T-cell (primary cell): ENCODE results near the gene DENND5B. TPM values are rescaled to one million over a fixed set of nuclear protein-coding genes. Genes with fewer than 3 reads are reported as not detected.
"Not testable (repeated sequence)": the region's sequence is repeated elsewhere in the genome, so short reads cannot be mapped to it uniquely, and the experiment has no call there.

Experiments used
- ATAC-seq, 4 experiments: fragments of 200-7000 bp in 3 of 4; fragments of 150-1000 bp in 1 of 4; cut with Tn5 transposase; replicated peaks in 1 of 4; 1 replicate in 3 of 4; 2 replicates in 1 of 4; pipeline ENCODE4 v1.10.0; 2021; ENCODE audit warnings: moderate library complexity in 3 of 4, mild to moderate bottlenecking in 2 of 4, moderate number of reproducible peaks in 1 of 4
- CTCF ChIA-PET, 2 donors: fragments of 300-600 bp; sonication (Branson Sonifier 250); formaldehyde crosslinking; loops; one replicate each; lab custom pipeline; 2022; ENCODE audit warnings: antibody characterized with exemption in 2 of 2; lab: Charles Lee
- POLR2A ChIA-PET, 2 donors: fragments of 300-600 bp; sonication (Branson Sonifier 250); formaldehyde crosslinking; loops; one replicate each; lab custom pipeline; 2022; ENCODE audit warnings: antibody characterized with exemption in 2 of 2; lab: Charles Lee
- DNase-seq, 35 experiments: peaks; one replicate each; pipeline versions ENCODE4 v3.0.0 to v3.0.0-alpha.2; 2013 to 2023
- H3K27ac ChIP-seq: one replicate; pipeline ENCODE4 v1.5.1; 2013; ENCODE audit warnings: low read length
- H3K27me3 ChIP-seq, 2 experiments: replicated peaks in 1 of 2; 1 replicate in 1 of 2; 2 replicates in 1 of 2; pipeline versions ENCODE4 v1.6.1 to v1.7.0; 2013; ENCODE audit warnings: low read length in 1 of 2, mixed read lengths in 1 of 2; ENCODE audit not compliant: control insufficient read depth in 2 of 2, insufficient read depth in 2 of 2; ENCODE audit errors: extremely low read depth in 1 of 2
- H3K36me3 ChIP-seq, 2 donors: 1 replicate in 1 of 2; 2 replicates in 1 of 2; pipeline versions ENCODE4 v1.6.1 to v1.7.0; 2013; ENCODE audit warnings: low read length in 1 of 2; ENCODE audit not compliant: control insufficient read depth in 2 of 2, insufficient read depth in 1 of 2; ENCODE audit errors: extremely low read depth in 1 of 2
- H3K4me1 ChIP-seq, 2 experiments: 1 replicate in 1 of 2; 2 replicates in 1 of 2; pipeline versions ENCODE4 v1.6.1 to v1.7.0; 2013; ENCODE audit warnings: low read length in 2 of 2, mixed read lengths in 1 of 2; ENCODE audit not compliant: insufficient read depth in 2 of 2, control insufficient read depth in 1 of 2; ENCODE audit errors: extremely low read depth in 1 of 2
- H3K4me3 ChIP-seq, 2 donors: 1 replicate in 1 of 2; 2 replicates in 1 of 2; pipeline versions ENCODE4 v1.5.1 to v1.7.0; 2013; ENCODE audit warnings: mild to moderate bottlenecking in 2 of 2, low read length in 1 of 2, moderate library complexity in 1 of 2; ENCODE audit not compliant: control insufficient read depth in 1 of 2; ENCODE audit errors: extremely low read depth in 1 of 2
- H3K9me3 ChIP-seq: 2 replicates; pipeline ENCODE4 v1.7.0; 2013
- H3K27ac Mint-ChIP-seq, 2 donors: one replicate each; pipeline ENCODE4 v1.8.0; 2020 to 2021; ENCODE audit warnings: mild to moderate bottlenecking in 2 of 2, mixed read lengths in 2 of 2
- H3K27me3 Mint-ChIP-seq, 2 donors: one replicate each; pipeline ENCODE4 v1.8.0; 2021 to 2022; ENCODE audit warnings: mixed read lengths in 2 of 2
- H3K36me3 Mint-ChIP-seq: one replicate; pipeline ENCODE4 v1.8.0; 2021; ENCODE audit warnings: mixed read lengths
- H3K4me1 Mint-ChIP-seq, 3 donors: one replicate each; pipeline ENCODE4 v1.8.0; 2020 to 2022; ENCODE audit warnings: mixed read lengths in 3 of 3, mild to moderate bottlenecking in 1 of 3
- H3K4me3 Mint-ChIP-seq, 3 donors: one replicate each; pipeline ENCODE4 v1.8.0; 2020 to 2022; ENCODE audit warnings: mild to moderate bottlenecking in 3 of 3, mixed read lengths in 3 of 3, moderate library complexity in 3 of 3
- H3K9me3 Mint-ChIP-seq, 3 donors: one replicate each; pipeline ENCODE4 v1.8.0; 2020 to 2022; ENCODE audit warnings: mixed read lengths in 3 of 3
- WGBS: methylation state at CpG from one replicate; pipeline ENCODE4 v1.1.5; 2013; ENCODE audit warnings: missing lambda C conversion rate; ENCODE audit not compliant: insufficient coverage; 5-methylcytosine and 5-hydroxymethylcytosine counted together
- total RNA-seq, 35 experiments: library from RNA in 6 of 35; stranded (reverse) in 6 of 35; fragments of 120-200 nt in 1 of 35; gene quantifications; one replicate each; pipeline versions ENCODE4 v1.2.1 to v1.2.4 and lab custom pipeline; 2013 to 2026

Gene DENND5B
- total RNA-seq, 5 donors from 2014 or later (not counting 1 experiment from before 2014, with no cell fraction given) = 0.38 to 2.6 (median 1.2) TPM

DNA sequence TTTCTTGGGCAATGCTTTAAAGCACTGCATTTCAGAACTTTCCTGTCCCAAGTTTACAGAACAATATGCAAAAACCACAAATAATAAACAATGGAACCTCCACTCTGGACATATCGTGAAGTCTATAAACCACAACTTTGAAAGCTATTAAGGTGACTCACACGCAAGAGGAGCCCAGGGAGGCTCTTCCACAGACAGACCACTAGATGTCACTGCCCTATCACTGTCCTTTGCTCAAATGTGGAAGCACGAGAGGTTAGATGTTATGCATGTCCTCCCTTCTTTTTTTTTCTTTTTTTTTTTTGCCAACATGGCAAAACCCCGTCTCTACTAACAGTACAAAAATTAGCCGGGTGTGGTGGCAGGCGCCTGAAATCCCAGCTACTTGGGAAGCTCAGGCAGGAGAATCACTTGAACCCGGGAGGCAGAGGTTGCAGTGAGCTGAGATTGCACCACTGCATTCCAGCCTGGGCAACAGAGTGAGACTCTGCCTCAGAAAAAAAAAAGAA is 187.8 kb downstream of the DENND5B start:
- not testable (repeated sequence) for H3K27me3 ChIP-seq, H3K36me3 ChIP-seq, H3K4me1 Mint-ChIP-seq, H3K9me3 Mint-ChIP-seq, H3K9me3 ChIP-seq, H3K4me3 Mint-ChIP-seq, H3K4me1 ChIP-seq, H3K4me3 ChIP-seq, H3K27ac ChIP-seq, H3K27ac Mint-ChIP-seq, H3K36me3 Mint-ChIP-seq
- peaks cover 0 to 13% of the 10 kb centered on the region in 2 donors for H3K27me3 Mint-ChIP-seq
- POLR2A ChIA-PET = interaction anchor here in 1 of 2 donors (0.7 kb wide), 2 partner anchors 8 to 1273 kb away, joined by 3 to 5 read pairs; no protein-coding TSS in a partner anchor
- WGBS = 8% methylated on average over 4 of the region's 7 CpGs
- ATAC-seq (peak; percentile 82 to 92 (median 86)), DNase-seq (peak in 34 of 35 experiments; percentile 5 to 75 (median 27))
- CTCF ChIA-PET = interaction anchor here (0.6 to 2.8 kb wide), 27 partner anchors 16 to 1357 kb away, joined by 3 to 11 read pairs (median 4); no protein-coding TSS in a partner anchor

DNA sequence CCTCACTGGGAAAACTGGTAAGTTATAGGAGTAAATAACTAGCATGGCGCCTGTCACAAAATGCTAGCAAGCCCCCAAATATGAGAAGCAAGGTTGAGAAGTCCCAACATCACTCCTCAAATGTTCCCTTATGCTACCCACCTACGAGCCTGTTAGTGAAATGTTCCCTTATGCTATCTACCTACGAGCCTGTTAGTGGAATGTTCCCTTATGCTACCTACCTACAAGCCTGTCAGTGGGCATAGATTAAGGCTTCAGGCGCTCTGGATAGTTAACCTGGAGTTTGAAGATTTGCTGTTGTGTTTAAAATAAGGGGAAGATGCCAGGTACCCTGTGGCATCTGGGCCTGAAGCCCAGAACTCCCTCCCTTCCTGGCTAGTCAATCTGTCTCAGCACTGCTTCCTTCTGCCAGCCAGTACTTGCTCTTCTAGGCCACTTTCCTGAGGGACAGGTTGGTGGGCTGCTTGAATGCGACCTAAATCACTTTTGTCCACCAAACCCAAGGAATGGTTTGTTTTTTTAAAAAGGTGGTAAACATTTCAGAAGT is 197.9 kb downstream of the DENND5B start:
- Histone ChIP-seq H3K27me3 (peaks cover 0 to 3% of the 10 kb centered on the region in 2 experiments), H3K36me3 (no peaks in the 10 kb centered on the region), H3K9me3 (no peaks in the 10 kb centered on the region), H3K27ac (no peak overlapping the region), H3K4me1 (no peaks in the 10 kb centered on the region), H3K4me3 (no peak overlapping the region)
- CTCF ChIA-PET = no interaction called here
- POLR2A ChIA-PET = no interaction called here
- Mint-ChIP-seq H3K27ac (no peak overlapping the region), H3K4me1 (no peaks in the 10 kb centered on the region), H3K27me3 (no peaks in the 10 kb centered on the region), H3K36me3 (no peaks in the 10 kb centered on the region), H3K4me3 (no peak overlapping the region), H3K9me3 (no peaks in the 10 kb centered on the region)
- no CpG with 5 or more reads among the region's 5 CpGs for WGBS
- ATAC-seq (no peak), DNase-seq (no peak)

DNA sequence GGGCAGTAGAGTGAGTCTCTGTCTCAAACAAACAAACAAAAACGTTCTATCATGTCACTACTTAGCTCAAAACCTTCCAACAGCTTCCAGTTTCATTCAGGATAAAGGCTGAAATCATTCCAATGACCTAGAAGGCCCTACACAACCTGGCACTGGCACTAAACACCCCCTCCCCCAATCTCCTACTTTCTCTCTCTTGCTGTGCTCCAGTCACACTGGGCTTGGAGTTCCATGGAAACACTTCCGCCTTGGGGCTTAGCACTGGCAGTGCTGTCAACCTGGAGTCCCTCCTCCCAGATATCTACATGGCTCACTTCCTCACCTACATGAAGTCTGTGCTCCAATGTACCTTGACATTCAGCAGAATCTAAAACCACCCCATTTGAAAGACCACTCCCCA is 199.9 kb downstream of the DENND5B start:
- Histone ChIP-seq H3K9me3 (no peaks in the 10 kb centered on the region), H3K4me1 (no peaks in the 10 kb centered on the region), H3K4me3 (no peak overlapping the region), H3K27me3 (peaks cover 0 to 3% of the 10 kb centered on the region in 2 experiments), H3K27ac (no peak overlapping the region), H3K36me3 (no peaks in the 10 kb centered on the region)
- Mint-ChIP-seq H3K4me3 (no peak overlapping the region), H3K36me3 (no peaks in the 10 kb centered on the region), H3K9me3 (no peaks in the 10 kb centered on the region), H3K27ac (no peak overlapping the region), H3K27me3 (peaks cover 4 to 9% of the 10 kb centered on the region in 2 donors), H3K4me1 (no peaks in the 10 kb centered on the region)
- ChIA-PET CTCF (no interaction called here), POLR2A (interaction anchor here in 1 of 2 donors (0.6 kb wide), 1 partner anchor 241 kb away, joined by 4 read pairs; no protein-coding TSS in a partner anchor)
- DNase-seq (no peak), ATAC-seq (no peak)
- WGBS = 68% methylated on average over 2 of the region's 2 CpGs

DNA sequence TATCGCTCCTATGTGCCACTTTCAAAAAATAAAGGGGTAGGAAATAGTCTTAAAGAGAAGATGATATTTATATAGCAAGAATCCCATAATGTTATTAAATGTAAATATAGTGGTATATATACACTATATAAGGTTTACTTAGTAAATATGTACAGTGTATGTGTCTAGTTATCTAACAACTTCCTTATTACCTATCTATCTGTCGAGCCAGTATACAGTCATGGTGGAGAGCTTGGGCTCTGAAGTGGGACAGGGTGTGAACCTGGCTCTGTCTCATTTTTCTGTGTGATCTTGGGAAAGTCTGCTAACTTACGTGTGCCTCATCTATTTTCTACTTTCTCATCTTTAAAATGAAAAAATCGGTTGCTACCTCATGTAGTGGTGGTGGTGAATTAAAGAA is 202.2 kb downstream of the DENND5B start:
- WGBS = no CpG with 5 or more reads among the region's 4 CpGs
- Mint-ChIP-seq H3K36me3 (no peaks in the 10 kb centered on the region), H3K9me3 (no peaks in the 10 kb centered on the region), H3K4me1 (no peaks in the 10 kb centered on the region), H3K27me3 (peaks cover 4 to 9% of the 10 kb centered on the region in 2 donors), H3K27ac (no peak overlapping the region), H3K4me3 (no peak overlapping the region)
- ChIA-PET CTCF (interaction anchor here in 1 of 2 donors (0.7 kb wide), 1 partner anchor 1195 kb away, joined by 8 read pairs; no protein-coding TSS in a partner anchor), POLR2A (no interaction called here)
- H3K36me3 ChIP-seq = no peaks in the 10 kb centered on the region
- no peak overlapping the region for H3K4me3 ChIP-seq
- H3K4me1 ChIP-seq = no peaks in the 10 kb centered on the region
- H3K27ac ChIP-seq = no peak overlapping the region
- peaks cover 0 to 5% of the 10 kb centered on the region in 2 experiments for H3K27me3 ChIP-seq
- ATAC-seq (no peak), DNase-seq (no peak)
- H3K9me3 ChIP-seq = no peaks in the 10 kb centered on the region

DNA sequence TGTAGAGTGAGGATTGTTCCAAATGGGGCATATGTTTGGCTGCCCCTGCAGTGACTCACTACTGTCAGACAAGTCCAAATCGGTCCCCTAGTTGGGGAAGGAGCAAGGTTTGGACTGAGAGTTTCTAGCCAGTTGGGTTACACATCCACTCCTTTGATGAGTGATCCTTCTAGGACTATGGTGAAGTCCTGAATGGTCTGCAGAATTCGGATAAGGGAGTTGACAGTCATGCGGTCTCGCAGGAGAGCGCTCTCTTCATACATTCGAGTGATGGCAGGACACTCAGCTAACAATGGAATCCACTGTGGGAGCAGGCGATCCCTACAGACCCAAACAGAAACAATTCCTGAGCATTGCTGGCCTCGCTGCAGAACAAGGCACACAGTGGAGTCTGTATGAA is 203.5 kb downstream of the DENND5B start:
- ATAC-seq = no peak
- Mint-ChIP-seq H3K9me3 (no peaks in the 10 kb centered on the region), H3K36me3 (no peaks in the 10 kb centered on the region), H3K27me3 (peaks cover 4 to 9% of the 10 kb centered on the region in 2 donors), H3K4me3 (no peak overlapping the region), H3K4me1 (no peaks in the 10 kb centered on the region), H3K27ac (no peak overlapping the region)
- H3K27me3 ChIP-seq = peaks cover 0 to 5% of the 10 kb centered on the region in 2 experiments
- no peaks in the 10 kb centered on the region for H3K9me3 ChIP-seq
- DNase-seq = no peak
- H3K36me3 ChIP-seq = no peaks in the 10 kb centered on the region
- WGBS = 94% methylated on average over 6 of the region's 8 CpGs
- no peaks in the 10 kb centered on the region for H3K4me1 ChIP-seq
- no peak overlapping the region for H3K4me3 ChIP-seq
- ChIA-PET POLR2A (no interaction called here), CTCF (interaction anchor here (0.5 to 0.7 kb wide), 3 partner anchors 8 to 1128 kb away, joined by 3 to 8 read pairs (median 7); no protein-coding TSS in a partner anchor)
- H3K27ac ChIP-seq = no peak overlapping the region

DNA sequence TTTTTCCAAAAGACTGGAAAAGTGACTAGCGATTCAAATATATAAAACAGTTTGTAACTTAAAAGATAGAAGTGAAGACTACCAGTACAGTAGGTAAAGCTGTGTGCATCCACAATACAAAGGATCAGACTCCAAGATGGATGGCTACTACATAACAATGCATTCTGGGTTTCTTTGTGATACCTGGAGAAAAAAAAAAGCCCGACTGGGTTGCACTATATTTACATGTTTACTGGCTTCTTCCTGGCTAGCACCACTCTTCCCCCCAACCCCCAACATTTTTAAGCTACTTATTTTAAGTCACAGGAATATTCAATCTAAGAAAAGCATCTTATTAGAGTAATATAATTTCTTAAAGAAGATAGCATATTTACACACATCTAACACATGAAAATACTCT is 203.9 kb downstream of the DENND5B start:
- ChIA-PET POLR2A (no interaction called here), CTCF (interaction anchor here in 1 of 2 donors (0.6 kb wide), 2 partner anchors 16 to 548 kb away, joined by 3 to 8 read pairs; no protein-coding TSS in a partner anchor)
- no peak overlapping the region for H3K27ac ChIP-seq
- ATAC-seq = no peak
- no peaks in the 10 kb centered on the region for H3K36me3 ChIP-seq
- H3K36me3 Mint-ChIP-seq = no peaks in the 10 kb centered on the region
- H3K27ac Mint-ChIP-seq = no peak overlapping the region
- H3K4me1 ChIP-seq = no peaks in the 10 kb centered on the region
- H3K27me3 Mint-ChIP-seq = peaks cover 4 to 9% of the 10 kb centered on the region in 2 donors
- peaks cover 0 to 2% (median 0%) of the 10 kb centered on the region in 3 donors for H3K9me3 Mint-ChIP-seq
- H3K9me3 ChIP-seq = no peaks in the 10 kb centered on the region
- DNase-seq = no peak
- peaks cover 0 to 5% of the 10 kb centered on the region in 2 experiments for H3K27me3 ChIP-seq
- no peaks in the 10 kb centered on the region for H3K4me1 Mint-ChIP-seq
- no peak overlapping the region for H3K4me3 ChIP-seq
- no peak overlapping the region for H3K4me3 Mint-ChIP-seq
- WGBS = no CpG with 5 or more reads among the region's 2 CpGs
